Panc1 (cell line): ENCODE data around the gene SDK2.

Experiments used
- POLR2AphosphoS5 ChIP-seq: IDR thresholded peaks from 2 replicates; pipeline ENCODE4 v1.6.1; 2012; ENCODE audit warnings: mild to moderate bottlenecking, low read depth, low read length, moderate library complexity
- TF ChIP-seq, protein P1 (sequence below): fragments of 450-650 bp; IDR thresholded peaks from 2 replicates; pipeline ENCODE4 v1.5.1; 2017; ENCODE audit warnings: mild to moderate bottlenecking

DNA sequence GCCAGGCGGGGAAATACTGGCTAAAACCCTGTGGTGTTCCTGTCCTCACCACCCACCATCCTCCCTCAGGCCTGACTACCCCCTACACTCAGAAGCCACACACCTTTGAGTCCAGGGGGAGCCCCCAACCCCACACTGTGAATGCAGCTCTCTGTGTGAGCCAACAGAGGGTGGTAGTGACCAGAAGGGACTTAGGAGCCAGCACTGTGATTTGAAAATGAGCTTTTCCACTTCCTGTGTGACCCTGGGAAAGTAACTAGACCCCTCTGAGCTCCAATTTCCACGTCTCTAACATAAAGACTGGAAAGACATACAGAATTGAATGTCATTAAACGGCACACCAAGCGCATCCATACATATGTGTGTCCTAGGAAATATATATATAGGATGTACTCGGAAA is 58.7 kb downstream of the SDK2 start:
- TF ChIP-seq, protein P1, sequence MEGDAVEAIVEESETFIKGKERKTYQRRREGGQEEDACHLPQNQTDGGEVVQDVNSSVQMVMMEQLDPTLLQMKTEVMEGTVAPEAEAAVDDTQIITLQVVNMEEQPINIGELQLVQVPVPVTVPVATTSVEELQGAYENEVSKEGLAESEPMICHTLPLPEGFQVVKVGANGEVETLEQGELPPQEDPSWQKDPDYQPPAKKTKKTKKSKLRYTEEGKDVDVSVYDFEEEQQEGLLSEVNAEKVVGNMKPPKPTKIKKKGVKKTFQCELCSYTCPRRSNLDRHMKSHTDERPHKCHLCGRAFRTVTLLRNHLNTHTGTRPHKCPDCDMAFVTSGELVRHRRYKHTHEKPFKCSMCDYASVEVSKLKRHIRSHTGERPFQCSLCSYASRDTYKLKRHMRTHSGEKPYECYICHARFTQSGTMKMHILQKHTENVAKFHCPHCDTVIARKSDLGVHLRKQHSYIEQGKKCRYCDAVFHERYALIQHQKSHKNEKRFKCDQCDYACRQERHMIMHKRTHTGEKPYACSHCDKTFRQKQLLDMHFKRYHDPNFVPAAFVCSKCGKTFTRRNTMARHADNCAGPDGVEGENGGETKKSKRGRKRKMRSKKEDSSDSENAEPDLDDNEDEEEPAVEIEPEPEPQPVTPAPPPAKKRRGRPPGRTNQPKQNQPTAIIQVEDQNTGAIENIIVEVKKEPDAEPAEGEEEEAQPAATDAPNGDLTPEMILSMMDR, result no peak
- TF ChIP-seq POLR2AphosphoS5, result no peak
